ENCODE results near the gene ATP9A. TPM values are rescaled to one million over a fixed set of nuclear protein-coding genes. Genes with fewer than 3 reads are reported as not detected.
A peak's percentile ranks its signal among the peaks of the same experiment; 100 is the strongest.

The ATP9A gene
- total RNA-seq, 4 donors from 2014 or later = 14.8 to 23.7 (median 18.7) TPM

- TF ChIP-seq POLR2A (IDR thresholded peaks at IDR 0.05) (no peak), EP300 (IDR thresholded peaks at IDR 0.05) (no peak), CTCF (IDR thresholded peaks at IDR 0.05) (no peak), POLR2AphosphoS5 (IDR thresholded peaks at IDR 0.05) (no peak)
- Histone ChIP-seq H3K27ac (no peak overlapping the region), H3K4me3 (no peak overlapping the region), H3K36me3 (no peaks in the 10 kb centered on the region), H3K27me3 (no peaks in the 10 kb centered on the region), H3K4me1 (peaks cover 19% of the 10 kb centered on the region), H3K9me3 (no peaks in the 10 kb centered on the region)
- DNase-seq (ENCODE audit: low spot score in 2 of 2) = no peak
- 90% methylated on average over 3 of the region's 3 CpGs for WGBS
Observed at GRCh38 chr20:51575486-51575885, 192.7 kb downstream of the ATP9A start.

DNA sequence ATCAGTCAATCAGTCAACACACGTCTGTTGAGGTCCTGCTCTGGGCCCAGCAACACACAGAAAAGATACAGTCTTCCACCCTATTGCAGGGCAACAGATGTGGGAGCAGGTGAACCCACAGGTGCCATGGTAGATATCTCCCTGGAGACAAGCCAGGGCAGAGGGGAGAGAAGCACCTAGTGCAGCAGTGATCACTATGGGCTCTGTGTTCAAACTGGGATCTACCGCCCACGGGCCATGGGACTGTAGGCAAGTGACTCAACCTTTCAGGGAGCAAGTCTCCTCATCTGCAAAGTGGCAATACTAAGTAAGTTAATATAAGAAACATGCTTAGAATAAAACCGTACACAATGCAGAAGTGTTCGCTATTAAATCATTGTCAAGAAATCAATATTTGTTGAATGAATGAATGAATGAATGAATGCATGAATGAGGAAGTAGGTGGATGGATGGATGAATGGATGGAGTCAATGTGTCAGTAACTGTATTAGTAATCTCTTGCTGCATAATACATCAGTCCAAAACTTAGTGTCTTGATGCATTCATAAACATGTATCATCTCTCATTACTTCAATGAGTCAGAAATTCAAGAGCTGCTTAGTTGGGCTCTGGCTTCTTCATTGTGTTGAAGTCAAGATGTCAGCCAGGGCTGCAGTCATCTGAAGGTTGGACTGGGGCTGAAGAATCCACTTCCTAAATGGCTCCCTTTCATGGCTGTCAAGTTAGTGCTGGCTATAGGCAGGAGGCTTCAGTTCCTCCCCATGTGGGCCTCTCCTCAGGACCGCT lies 193.7 kb downstream of the ATP9A start:
- TF ChIP-seq EP300 (IDR thresholded peaks at IDR 0.05) = no peak
- Histone ChIP-seq H3K27ac (no peak overlapping the region), H3K36me3 (no peaks in the 10 kb centered on the region), H3K4me3 (no peak overlapping the region), H3K4me1 (peaks cover 25% of the 10 kb centered on the region), H3K9me3 (no peaks in the 10 kb centered on the region), H3K27me3 (no peaks in the 10 kb centered on the region)
- DNase-seq (ENCODE audit: low spot score in 2 of 2) = no peak
- WGBS = 84% methylated on average over 6 of the region's 6 CpGs

GRCh38 chr20:51573576-51574243 lies 194.5 kb downstream of the ATP9A start:
- Histone ChIP-seq H3K9me3 (no peaks in the 10 kb centered on the region), H3K4me3 (no peak overlapping the region), H3K4me1 (peaks cover 25% of the 10 kb centered on the region), H3K27me3 (no peaks in the 10 kb centered on the region), H3K36me3 (no peaks in the 10 kb centered on the region), H3K27ac (peak overlapping the region; percentile 15)
- DNase-seq (ENCODE audit: low spot score in 2 of 2) = no peak
- 60% methylated on average over 8 of the region's 8 CpGs for WGBS
- no peak for TF ChIP-seq EP300 (IDR thresholded peaks at IDR 0.05)
- TF ChIP-seq CTCF (IDR thresholded peaks at IDR 0.05) = no peak
- no peak for TF ChIP-seq POLR2AphosphoS5 (IDR thresholded peaks at IDR 0.05)
- no peak for TF ChIP-seq POLR2A (IDR thresholded peaks at IDR 0.05)

DNA sequence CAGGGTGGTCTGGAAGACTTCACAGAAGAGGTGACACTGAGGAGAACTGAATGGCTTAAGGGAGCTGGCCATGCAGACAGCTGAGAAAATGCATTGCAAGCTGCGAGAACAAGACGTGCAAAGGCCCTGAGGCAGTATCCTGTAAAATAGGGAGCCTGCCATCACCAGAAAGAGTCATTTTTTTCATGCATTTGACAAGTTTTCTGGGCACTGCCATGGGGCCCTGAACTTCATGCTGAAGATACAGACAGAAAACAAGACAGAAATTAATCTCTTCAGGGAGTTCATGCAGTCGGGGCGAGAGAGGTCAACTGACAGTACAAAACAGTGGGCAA lies 196.8 kb downstream of the ATP9A start:
- DNase-seq (ENCODE audit: low spot score in 2 of 2) = no peak
- H3K9me3 ChIP-seq = no peaks in the 10 kb centered on the region
- no peak overlapping the region for H3K4me3 ChIP-seq
- H3K27me3 ChIP-seq = no peaks in the 10 kb centered on the region
- TF ChIP-seq EP300 (IDR thresholded peaks at IDR 0.05) (no peak), CTCF (IDR thresholded peaks at IDR 0.05) (no peak), POLR2A (IDR thresholded peaks at IDR 0.05) (no peak), POLR2AphosphoS5 (IDR thresholded peaks at IDR 0.05) (no peak)
- peaks cover 25% of the 10 kb centered on the region for H3K4me1 ChIP-seq
- H3K27ac ChIP-seq = no peak overlapping the region
- whole genome bisulfite sequencing = 79% methylated on average over 4 of the region's 4 CpGs
- no peaks in the 10 kb centered on the region for H3K36me3 ChIP-seq

GRCh38 chr20:51570739-51571459 lies 197.3 kb downstream of the ATP9A start:
- DNase-seq (ENCODE audit: low spot score in 2 of 2) = no peak
- peaks cover 25% of the 10 kb centered on the region for H3K4me1 ChIP-seq
- 43% methylated on average over 16 of the region's 16 CpGs for WGBS
- H3K4me3 ChIP-seq = no peak overlapping the region
- H3K9me3 ChIP-seq = no peaks in the 10 kb centered on the region
- peak overlapping the region; percentile 62 for H3K27ac ChIP-seq
- no peaks in the 10 kb centered on the region for H3K36me3 ChIP-seq
- no peaks in the 10 kb centered on the region for H3K27me3 ChIP-seq
- TF ChIP-seq CTCF (IDR thresholded peaks at IDR 0.05) = no peak
- no peak for TF ChIP-seq POLR2AphosphoS5 (IDR thresholded peaks at IDR 0.05)
- no peak for TF ChIP-seq POLR2A (IDR thresholded peaks at IDR 0.05)
